ENCODE results near the gene ID4. TPM values are rescaled to one million over a fixed set of nuclear protein-coding genes. Genes with fewer than 3 reads are reported as not detected.
A peak's percentile ranks its signal among the peaks of the same experiment; 100 is the strongest.

Gene ID4
- total and polyA plus RNA-seq, 12 donors = 1.2 to 9.6 (median 3.1) TPM

GRCh38 chr6:19848465-19849029 lies 11.4 kb downstream of the ID4 start:
- Histone ChIP-seq H3K4me3 (no peak overlapping the region), H3K36me3 (no peaks in the 10 kb centered on the region), H3K27ac (no peak overlapping the region), H3K9me3 (no peaks in the 10 kb centered on the region), H3K27me3 (peaks cover 0 to 13% (median 5%) of the 10 kb centered on the region in 7 donors), H3K4me1 (peaks cover 0 to 10% (median 4%) of the 10 kb centered on the region in 9 donors)
- intact Hi-C loops (cut with DNase I) = loop anchor here in 2 of 10 donors (10.0 kb wide), 2 partner anchors 824 to 854 kb away; no protein-coding TSS in a partner anchor
- ATAC-seq (no peak), DNase-seq (no peak)
- TF ChIP-seq CTCF (IDR thresholded peaks at IDR 0.05) = no peak
- 78 to 79% methylated on average over 2 of the region's 2 CpGs for WGBS, 2 donors

- no peak for DNase-seq
- 62 to 65% methylated on average over 3 of the region's 3 CpGs for WGBS, 2 donors
Observed at GRCh38 chr6:19849196-19849595, 12.0 kb downstream of the ID4 start.

GRCh38 chr6:19849755-19850154 lies 12.6 kb downstream of the ID4 start:
- H3K4me3 ChIP-seq = no peak overlapping the region
- TF ChIP-seq CTCF (IDR thresholded peaks at IDR 0.05) = no peak
- no peaks in the 10 kb centered on the region for H3K9me3 ChIP-seq
- intact Hi-C loops (cut with DNase I) = loop anchor here in 9 of 10 donors (5.0 to 10.0 kb wide), 6 partner anchors 822 to 1255 kb away; no protein-coding TSS in a partner anchor
- 85 to 92% methylated on average over 4 of the region's 4 CpGs for WGBS, 2 donors
- H3K27me3 ChIP-seq = peaks cover 0 to 7% (median under 1%) of the 10 kb centered on the region in 7 donors
- H3K27ac ChIP-seq = no peak overlapping the region
- no peaks in the 10 kb centered on the region for H3K36me3 ChIP-seq
- H3K4me1 ChIP-seq = peaks cover 0 to 10% (median 4%) of the 10 kb centered on the region in 9 donors
- no peak for ATAC-seq
- DNase-seq = no peak

More at GRCh38 chr6:19849196-19849595, 12.0 kb downstream of the ID4 start:
- no peak for TF ChIP-seq CTCF (IDR thresholded peaks at IDR 0.05)
- no peaks in the 10 kb centered on the region for H3K36me3 ChIP-seq
- intact Hi-C loops (cut with DNase I) = loop anchor here in 2 of 10 donors (10.0 kb wide), 2 partner anchors 824 to 854 kb away; no protein-coding TSS in a partner anchor
- H3K27ac ChIP-seq = no peak overlapping the region
- ATAC-seq = no peak
- H3K9me3 ChIP-seq = no peaks in the 10 kb centered on the region
- peaks cover 0 to 12% (median 4%) of the 10 kb centered on the region in 7 donors for H3K27me3 ChIP-seq
- H3K4me1 ChIP-seq = peaks cover 0 to 10% (median 4%) of the 10 kb centered on the region in 9 donors
- H3K4me3 ChIP-seq = no peak overlapping the region

- Histone ChIP-seq H3K27me3 (no peaks in the 10 kb centered on the region), H3K9me3 (no peaks in the 10 kb centered on the region), H3K27ac (no peak overlapping the region), H3K4me1 (peaks cover 0 to 10% (median 4%) of the 10 kb centered on the region in 9 donors), H3K36me3 (no peaks in the 10 kb centered on the region), H3K4me3 (peak overlapping the region in 1 of 10 donors; percentile 23)
- WGBS, 2 donors = 29 to 31% methylated on average over 10 of the region's 10 CpGs
- peak in 1 of 2 donors; percentile 21 for DNase-seq
- TF ChIP-seq CTCF (IDR thresholded peaks at IDR 0.05) = peak; percentile 62 to 94 (median 86)
- ATAC-seq = peak; percentile 70 to 92 (median 87)
- intact Hi-C loops (cut with DNase I) = loop anchor here in 8 of 10 donors (5.0 to 10.0 kb wide), 6 partner anchors 824 to 1257 kb away; no protein-coding TSS in a partner anchor
Observed at GRCh38 chr6:19851241-19852089, 14.3 kb downstream of the ID4 start.
